AG08395 (cell line): Measurements from ENCODE around the gene TFB2M.

Experiments
- DNase-seq: peaks from one replicate; pipeline ENCODE4 v3.0.0; 2012; ENCODE audit warnings: mixed read lengths, low spot score

Gene TFB2M

DNA sequence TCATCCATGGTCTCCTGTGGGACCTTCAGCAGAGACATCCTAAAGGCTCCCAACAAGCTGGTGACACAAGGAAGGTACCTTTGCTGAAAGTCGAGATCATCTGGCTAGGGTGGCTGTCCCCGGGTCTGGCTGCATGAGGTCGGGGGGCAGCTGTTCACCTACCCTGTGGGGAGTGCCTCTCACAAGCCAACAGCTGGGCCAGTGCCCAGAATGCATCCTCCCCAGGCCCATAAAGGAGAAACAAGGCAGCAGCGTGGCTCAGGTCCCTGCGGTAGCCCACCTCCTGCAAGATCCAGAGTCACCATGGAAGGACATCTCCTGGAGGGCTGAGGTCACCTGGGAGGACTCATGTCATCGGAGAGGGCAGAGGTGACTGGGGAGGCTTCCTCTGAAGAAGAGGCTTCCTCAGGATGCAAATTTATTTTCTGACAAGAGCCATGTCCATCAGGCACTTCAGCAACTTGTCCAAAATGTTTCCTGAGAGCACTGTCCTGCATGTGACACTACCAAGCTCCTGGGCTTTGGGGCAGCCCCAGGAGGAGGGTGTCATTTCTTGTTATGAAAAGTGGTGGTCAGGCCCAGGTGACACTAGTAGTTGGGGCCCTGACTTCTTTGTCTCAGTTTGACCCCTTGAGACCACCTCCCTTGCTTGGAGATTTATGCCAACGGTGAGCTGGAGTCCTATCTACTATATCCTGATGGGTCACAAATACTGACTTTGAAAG lies 52.3 kb downstream of the TFB2M start:
- no peak for DNase-seq

DNA sequence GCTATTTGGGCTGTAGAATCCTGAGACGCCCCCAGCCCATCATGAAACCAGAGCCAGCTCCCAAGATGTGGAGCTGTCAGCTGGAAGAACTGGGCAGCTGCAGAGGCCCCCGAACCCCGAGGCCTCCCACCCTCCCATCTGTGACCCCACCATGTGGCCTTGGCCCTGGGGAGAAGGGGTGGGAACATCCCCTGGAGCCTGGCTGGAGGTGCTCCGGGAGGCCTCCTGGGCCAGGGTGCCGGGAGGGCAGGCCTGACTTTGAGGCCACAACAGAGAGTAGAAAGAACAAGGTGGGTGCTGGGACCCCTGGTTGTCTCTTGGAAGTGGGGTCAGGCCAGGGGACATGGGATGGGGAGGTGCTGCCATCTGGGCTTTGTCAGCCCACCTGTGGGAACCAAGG lies 53.0 kb downstream of the TFB2M start:
- no peak for DNase-seq

DNA sequence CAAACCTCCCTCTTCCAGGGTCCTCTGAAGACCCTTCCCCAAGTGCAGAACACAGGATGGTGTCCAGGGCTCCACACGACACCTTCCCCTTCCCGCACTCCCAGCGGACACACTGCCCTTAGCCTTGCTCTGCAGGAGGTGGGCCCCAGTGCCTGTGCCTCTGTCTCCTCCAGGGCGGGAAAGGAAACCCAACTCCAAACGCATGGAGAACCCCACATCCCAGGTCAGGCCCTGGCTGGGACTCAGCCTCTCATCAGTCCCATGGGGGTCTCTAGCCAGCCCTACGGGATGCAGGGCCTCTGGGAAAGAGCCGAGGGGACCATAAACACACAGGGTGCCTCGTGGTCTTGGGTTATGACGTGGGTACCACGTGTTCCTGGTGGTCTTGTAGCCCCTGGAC lies 53.4 kb downstream of the TFB2M start:
- DNase-seq: no peak

DNA sequence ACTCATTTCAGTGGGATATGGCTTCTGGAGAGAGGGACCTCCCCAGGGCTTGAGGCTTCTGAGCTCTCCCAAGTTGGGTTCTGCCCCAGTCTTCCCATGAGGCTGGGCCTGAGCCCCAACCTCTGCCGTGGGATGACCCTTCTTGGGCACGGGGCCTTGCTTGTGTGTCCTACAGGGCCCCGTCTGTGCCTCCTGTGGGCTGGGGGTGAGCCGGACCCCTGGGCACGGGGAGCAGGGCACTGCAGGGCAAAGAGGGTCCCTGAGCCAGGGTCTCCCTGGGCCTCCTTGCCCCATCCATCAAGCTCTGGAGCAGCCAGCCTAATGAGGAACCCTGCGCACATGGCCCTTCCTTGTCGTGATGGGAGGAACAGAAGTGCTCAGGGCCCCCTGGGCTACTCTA lies 53.8 kb downstream of the TFB2M start:
- DNase-seq: no peak

DNA sequence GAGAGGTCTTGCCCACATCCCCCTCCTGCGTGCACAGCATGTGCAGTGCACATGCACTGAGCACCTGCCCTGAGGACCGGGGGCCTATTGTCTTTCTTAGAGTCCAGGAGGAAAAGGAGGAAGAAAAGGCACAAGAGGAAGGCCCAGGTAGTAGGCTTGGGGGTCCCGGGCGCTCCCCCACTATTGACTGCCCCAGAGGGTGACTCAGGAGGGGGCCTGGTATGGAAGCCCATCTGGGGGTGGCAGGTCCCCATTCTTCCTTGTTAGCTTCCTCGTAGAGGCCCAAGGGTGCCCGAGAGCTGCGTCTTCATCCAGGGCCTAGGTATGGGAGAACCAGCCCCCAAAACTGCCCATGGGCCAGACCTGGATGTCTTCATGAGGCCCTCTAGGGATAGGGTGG lies 54.9 kb downstream of the TFB2M start:
- no peak for DNase-seq

DNA sequence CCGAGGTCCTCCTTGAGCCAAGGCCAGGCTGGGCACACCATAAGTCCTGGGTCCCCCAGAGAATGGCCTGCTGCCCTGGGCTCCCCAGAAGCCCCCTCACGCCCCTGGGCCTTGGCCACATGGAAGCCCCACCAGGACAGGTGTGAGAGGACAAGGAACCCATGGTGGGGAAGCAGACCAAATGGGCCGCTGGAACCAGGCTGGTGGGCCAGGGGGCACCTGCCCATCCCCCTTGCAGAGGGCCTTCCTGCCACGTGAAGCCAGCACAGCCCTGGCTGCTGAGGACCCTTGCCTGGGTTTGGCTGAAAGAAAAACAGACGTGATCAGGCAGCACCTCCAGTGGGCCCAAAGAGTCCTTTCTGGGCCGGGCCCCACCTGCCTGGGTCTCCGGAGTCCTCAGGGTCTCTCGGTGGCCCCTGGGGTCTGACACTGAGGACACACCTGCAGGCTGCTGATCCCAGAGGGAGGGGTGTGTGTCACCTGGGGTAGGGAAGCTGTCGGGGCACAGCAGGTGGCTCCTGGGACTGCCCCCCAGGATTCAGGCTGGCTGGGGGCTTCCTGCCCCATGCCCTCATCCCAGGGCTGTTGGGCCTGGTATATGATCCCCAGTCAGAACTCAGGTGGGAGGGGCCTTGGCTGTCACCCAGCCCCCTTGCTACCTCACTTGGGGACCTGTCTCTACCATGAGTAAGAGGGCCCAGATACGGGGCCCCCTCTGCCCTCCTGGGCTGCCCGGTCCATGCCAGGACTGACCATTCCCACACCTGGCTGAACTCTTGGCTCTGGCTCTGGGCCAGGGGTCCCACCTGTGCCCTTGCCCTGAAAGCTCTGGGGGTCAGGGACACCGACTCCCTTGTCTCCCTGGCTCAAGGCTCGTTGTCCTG lies 55.7 kb downstream of the TFB2M start:
- DNase-seq: no peak

DNA sequence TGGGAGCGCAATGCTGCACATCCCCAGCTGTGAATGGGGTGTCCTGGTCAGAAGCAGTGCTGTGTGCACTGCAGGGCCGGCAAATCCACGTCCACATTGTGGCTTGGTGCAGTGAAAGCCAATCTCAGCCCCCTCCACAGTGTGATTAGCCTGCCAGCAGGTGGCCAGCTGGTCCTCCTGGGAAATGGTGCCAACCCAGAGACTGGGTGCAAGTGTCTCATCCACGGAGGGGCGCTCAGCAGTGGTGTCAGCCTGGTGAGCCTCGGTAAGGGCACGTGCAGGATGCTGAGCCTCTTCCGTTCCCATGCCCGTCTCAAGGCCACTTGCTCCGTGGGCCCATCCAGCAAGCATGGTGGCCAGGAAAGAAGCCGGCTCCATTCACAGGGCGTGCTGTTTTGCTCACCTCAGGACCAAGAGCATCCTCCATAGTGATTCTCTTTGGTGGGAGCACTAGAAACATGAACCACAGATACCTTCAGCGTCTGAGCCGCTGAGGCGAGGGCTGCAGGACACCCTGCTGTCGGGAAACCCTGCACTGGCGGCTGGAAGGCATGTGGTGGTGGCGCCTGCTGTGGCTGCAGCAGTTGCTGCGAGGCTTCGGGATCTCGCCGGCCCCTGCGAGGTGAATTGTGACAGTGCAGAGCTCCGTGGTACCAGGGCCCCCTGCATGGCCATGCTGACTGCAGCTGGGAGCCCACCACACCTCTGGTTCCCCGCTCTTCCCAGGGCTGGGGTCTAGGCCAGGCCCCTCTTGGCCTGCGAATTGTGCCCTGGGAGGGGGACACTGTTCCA lies 57.0 kb downstream of the TFB2M start:
- DNase-seq: no peak

DNA sequence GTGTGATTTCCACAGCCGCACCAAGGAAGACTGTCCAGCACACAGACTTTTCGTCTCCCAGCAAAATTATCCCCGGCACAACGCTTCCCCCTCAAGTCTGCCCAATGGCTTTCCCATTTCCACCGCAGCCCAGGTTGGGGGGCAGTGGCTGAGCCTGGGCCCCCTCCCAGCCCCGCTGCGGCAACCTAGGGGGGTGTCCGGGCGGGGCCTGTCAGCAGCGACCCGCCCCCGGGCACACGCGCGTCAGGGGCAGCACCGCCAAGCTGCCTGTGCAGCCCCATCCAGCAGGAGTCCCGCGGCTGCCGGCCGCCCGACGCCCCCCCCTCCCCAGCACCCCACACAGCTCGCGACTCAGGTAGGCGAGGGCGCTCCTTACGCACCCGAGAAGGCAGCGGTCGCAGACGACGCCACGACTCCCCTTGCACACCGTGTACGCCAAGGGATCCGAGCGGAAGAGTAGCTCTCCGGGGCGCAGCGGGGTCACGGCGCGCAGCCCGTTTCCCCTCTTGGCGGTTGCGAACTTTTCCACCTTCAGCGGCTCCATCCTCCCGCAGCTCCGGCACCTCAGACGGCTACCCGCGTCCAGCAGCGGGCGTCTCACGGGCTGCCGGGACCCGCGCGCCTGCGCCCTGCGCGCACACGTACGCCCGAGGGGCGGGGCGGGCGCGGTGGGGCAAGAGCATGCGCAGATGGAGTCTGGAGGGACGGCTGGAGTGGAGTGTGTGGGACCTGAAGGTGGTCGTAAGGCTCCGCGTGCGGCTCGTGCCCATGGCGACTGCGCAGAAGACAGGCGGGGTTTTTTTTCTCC lies 59.2 kb downstream of the TFB2M start, which contains the start of gene SMYD3:
Gene SMYD3, minus strand, starts transcription at position 606 of the 808 bp plus-strand sequence.
- DNase-seq: peak; percentile 96

DNA sequence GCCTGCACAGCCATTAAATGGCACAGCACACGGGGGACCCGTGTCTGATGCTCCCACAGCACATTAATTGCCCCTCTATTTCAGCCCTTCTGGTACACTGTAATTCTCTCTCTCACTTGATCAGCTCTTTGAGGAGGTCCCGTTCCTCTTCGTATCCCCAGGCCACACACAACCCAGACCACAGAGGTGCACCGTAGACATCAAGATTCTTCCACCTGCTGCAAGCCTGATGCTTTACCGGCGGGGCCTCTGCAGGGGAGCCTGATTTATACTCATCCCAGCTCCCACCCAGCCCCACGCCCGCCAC lies 59.7 kb downstream of the TFB2M start:
- DNase-seq: no peak

DNA sequence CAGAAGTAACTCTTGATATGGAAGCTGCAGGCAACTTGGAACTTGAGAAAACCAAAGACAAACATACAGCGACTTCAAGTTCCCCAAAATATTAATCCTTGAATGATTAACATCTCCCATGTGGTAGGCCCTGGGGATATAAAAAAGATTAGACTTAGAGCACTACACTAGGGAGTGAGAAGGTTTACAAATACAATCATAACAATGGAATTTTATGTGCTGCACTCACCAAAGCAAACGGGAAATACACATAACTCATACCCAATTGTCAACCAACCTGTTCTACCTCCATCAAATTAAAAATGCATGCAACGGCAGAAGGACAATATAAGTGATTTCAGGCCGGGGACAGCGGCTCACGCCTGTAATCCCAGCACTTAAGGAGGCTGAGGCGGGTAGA lies 62.7 kb downstream of the TFB2M start:
- DNase-seq: peak; percentile 19

DNA sequence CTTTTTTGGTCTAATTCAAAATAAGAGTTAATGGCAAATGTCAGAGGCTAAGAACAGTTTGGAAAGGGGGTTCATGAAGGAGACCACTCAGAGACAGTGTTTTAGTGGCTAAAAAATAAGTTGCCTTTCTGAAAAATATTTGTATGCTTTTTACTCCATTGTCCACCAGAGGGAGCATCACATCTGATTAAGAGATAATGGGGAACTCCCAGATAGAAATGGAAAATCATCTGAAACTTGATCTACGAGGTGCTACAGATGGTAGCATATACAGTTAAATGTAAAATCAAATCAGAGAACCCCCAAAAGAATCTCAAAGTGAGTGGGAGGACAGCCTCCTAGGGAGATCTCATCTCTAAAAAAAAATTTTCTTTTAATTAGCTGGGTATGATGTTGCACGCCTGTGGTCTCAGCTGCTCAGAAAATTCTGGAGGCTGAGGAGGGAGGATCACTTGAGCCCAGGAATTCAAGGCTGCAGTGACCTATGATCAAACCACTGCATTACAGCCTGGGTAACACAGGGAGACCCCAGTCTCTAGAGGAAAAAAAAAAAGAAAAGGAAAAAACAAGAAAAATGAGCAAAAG lies 68.6 kb downstream of the TFB2M start:
- peak; percentile 66 for DNase-seq

DNA sequence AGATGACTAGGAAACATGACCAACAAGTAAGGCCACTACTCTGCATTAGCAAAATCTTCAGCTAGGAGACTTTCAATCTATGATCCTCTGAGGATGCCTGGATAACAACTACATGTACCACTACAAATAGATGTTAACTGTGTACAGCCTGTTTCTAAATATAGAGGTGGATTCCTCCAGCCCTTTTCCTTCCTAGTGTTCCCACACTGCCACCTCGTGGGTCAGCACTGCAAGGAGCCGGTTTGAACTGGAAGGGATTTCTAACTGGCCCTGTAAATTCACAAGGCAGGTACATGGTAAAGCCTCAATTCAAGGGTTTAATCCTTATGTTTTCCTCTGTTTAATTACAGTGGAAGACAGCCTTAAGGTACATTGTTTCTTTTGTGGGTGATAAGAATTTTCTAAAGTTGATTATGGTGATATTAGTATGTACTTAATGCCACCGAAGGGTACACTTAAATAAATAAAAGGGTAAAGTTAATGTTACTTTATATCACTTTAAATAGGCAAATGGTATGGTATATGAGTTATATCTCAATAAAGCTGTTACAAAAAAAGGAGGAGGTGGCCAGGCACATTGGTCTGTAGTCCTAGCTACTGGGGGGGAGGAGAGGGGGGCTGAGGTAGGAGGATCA lies 73.3 kb downstream of the TFB2M start:
- DNase-seq: peak; percentile 83

DNA sequence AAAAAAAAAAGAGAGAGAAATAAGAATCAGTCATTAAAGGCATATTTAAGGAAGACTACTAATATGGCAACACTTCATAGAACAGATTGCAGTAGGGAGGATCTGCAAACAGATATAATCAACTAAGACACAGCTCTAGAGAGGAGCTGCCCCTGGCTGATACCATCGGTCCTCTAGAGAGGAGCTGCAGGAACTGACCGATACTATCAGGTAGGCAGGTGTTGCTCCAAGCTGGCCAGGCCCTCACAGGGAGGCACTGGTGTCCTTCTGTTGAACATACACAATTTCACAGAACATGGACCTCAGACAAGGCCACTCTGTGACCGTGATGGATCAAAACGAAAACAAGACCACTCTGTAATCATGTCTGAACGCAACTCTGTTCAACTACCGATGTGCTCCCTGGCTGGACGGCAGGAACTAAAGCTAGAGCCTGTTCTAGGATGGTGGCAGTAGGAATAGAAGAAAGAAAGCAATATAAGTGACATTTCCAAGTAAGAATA lies 74.5 kb downstream of the TFB2M start:
- DNase-seq: no peak
